Upper lobe of left lung (tissue), 4 donors: ENCODE measurements around the gene IPO11.

Experiments
- POLR2A ChIP-seq, 4 donors: fragments of 450-650 bp; IDR thresholded peaks; one replicate each; pipeline ENCODE4 v1.5.1; 2016 to 2017; ENCODE audit warnings: antibody characterized with exemption in 4 of 4, mild to moderate bottlenecking in 2 of 4
- POLR2AphosphoS5 ChIP-seq, 2 donors: sonication (generic); formaldehyde crosslinking; IDR thresholded peaks; one replicate each; pipeline ENCODE4 v1.5.1; 2017; ENCODE audit warnings: antibody characterized with exemption in 2 of 2
- TF ChIP-seq, protein P1 (sequence below), 6 experiments: fragments of 450-650 bp in 4 of 6; fragments of 200-600 bp in 2 of 6; sonication (generic) in 2 of 6; IDR thresholded peaks; one replicate each; pipeline ENCODE4 v1.5.1; 2016 to 2019; ENCODE audit warnings: antibody characterized with exemption in 6 of 6

DNA sequence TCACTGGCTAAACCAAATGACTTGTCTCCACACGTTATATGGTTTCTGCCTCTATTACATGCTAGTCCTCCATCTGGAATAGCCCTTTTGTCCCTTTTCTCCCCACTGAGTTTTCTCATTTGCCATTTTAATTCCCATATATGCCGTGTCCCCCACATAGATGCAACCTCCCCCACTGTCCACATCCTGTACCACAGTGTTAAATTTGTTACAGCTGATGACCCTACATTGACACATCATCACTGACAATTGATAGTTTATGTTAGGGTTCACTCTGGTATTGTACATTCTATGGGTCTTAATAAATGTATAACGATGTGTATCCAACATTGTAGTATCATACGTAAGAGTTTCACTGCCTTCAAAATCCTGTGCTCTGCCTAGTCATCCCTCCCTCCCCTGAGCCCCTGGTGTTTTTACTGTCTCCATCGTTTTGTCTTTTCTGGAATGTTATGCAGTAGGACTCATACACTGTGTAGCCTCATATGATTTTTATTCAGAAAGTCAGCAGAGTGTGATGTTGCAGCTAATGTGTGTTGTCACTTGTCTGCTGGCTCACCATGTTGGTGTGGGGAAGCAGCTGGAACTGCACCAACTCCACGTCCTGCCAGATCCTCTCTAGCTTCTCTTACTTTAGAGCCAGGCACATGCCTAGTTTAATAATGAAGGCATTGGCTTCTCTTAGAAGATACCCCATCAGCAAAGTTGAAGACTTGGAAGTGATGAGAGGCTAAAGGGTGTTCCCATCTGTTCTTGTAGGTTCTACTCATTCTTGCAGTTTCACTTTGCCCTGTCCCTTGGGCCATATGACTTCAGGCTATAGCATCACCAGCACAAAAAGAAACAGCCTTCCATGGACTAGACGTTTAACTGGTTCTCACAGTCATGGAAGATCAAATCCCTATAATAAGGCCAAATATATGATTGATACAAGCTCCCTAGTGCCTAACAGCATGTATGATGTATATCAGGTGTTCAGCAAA, 196.3 kb downstream of the IPO11 start:
- TF ChIP-seq POLR2AphosphoS5 (IDR thresholded peaks at IDR 0.05) (no peak), POLR2A (IDR thresholded peaks at IDR 0.05) (no peak)
- TF ChIP-seq, protein P1, sequence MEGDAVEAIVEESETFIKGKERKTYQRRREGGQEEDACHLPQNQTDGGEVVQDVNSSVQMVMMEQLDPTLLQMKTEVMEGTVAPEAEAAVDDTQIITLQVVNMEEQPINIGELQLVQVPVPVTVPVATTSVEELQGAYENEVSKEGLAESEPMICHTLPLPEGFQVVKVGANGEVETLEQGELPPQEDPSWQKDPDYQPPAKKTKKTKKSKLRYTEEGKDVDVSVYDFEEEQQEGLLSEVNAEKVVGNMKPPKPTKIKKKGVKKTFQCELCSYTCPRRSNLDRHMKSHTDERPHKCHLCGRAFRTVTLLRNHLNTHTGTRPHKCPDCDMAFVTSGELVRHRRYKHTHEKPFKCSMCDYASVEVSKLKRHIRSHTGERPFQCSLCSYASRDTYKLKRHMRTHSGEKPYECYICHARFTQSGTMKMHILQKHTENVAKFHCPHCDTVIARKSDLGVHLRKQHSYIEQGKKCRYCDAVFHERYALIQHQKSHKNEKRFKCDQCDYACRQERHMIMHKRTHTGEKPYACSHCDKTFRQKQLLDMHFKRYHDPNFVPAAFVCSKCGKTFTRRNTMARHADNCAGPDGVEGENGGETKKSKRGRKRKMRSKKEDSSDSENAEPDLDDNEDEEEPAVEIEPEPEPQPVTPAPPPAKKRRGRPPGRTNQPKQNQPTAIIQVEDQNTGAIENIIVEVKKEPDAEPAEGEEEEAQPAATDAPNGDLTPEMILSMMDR (IDR thresholded peaks at IDR 0.05) = no peak
